NOMO-1 treated with DMSO at 0.1 percent for 48 hours (cell line): Measurements from ENCODE around the gene AKAP11.

ENCODE experiments used
- DNase-seq: peaks from one replicate; lab custom pipeline; 2025; ENCODE audit not compliant: unreplicated experiment; lab: John Stamatoyannopoulos, UW

AKAP11 gene

DNA sequence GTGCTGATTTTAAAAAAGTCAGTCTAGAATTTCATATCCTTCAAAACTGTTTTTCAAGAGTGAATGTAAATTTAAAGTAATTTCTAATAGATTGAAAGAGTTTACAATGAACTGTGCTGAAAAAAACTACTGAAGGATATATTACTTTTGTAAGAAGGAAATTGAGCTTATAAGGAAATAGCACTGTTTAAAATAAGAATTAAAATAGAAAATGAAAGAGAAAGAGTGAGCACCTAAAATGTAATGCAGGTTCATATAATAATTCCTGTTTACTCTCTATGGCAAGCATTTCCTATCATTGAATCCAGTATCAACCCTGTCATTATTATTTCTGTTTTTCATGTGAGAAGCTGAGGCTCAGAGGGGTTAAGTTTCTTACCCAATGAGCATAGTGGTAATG, 57.3 kb downstream of the AKAP11 start:
- no peak for DNase-seq

DNA sequence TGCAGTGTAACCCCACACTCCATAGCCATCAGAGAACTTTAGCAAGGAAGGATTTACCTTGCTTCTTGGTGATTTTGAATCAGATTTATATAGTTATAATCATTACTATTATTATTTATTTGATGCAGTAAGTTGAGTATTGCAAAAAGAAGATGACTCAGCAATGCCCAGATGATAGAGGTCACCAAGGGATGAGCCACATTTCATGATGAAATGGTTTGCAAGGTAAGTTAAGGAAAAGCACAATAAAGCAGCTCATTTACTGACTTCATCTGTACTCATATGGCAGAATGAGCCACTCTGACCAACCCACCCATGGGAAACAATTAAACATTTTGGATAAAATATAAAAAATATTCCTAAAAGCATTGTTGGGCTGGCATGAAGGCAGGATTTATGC, 59.1 kb downstream of the AKAP11 start:
- no peak for DNase-seq

DNA sequence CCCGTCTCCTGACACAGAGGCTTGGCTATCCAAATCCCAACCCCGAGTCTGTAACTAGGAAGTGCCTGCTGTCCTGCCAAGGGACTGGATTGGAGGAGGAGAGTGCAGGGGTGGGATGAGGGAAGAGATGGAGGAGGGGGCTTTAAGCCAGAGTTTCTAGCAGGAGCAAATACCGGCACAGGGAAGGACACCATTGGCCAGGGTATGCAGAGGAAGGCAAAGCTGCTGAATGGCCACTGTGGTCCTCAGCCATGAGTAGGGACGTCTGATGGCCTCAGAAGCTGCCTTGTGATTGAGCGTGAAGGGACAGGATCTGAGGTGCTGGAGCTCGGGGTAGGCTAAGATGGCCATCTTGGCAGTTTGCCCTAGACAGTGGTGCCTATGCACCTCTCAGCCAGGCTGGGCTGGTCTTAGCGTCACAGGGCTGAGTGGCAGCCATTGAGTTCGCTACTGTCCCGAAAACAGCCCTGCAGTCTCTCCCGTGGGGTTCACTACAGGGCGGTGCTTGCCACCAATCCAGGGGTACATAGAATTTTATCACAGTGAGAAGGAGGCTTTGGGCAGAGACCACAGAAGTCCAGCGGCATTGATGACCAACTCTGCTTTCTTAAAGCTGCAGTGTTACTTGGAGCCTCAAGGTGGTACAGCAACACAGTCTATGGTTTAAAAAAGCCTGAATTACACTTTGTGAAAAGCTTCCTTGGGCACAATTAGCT, 61.8 kb downstream of the AKAP11 start:
- peak; percentile 45 for DNase-seq

GRCh38 chr13:42334329-42334706, 62.4 kb downstream of the AKAP11 start:
- DNase-seq, result no peak

DNA sequence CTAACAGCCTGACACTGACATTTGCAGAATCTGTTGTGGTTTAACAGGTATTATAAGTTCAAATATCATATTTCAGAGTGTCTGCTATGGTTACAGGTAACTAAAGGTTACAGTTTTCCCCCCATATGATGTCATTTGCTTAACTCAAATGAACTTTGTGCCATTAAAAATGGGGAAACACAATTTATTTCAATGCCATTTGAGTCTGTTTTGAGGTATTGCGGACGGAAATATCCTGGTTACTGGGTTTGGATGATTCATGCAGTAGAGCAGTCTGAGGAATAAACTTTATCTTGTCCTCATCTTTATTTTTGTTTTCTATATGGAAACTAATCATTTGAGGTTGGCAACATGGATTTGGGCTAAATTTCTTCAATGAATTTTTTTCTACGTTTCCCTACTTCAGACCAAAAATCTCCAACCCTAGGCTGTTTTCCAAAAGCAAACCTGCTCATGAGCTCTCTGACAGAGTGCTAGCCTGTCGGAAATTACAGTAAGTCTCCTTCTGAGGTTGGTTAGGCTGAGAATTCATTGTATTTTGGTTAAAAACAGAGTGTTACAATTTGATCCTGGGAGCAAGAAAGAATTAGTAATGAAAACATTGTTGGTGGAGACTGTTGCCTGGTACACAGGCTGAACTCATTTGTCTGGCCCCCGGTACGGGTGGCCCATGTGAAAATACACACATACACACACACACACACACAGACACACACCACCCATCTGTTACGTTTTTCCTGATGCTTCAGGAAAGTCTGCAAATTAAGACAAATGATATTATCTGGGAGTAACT, 66.1 kb downstream of the AKAP11 start:
- DNase-seq, result peak; percentile 23

DNA sequence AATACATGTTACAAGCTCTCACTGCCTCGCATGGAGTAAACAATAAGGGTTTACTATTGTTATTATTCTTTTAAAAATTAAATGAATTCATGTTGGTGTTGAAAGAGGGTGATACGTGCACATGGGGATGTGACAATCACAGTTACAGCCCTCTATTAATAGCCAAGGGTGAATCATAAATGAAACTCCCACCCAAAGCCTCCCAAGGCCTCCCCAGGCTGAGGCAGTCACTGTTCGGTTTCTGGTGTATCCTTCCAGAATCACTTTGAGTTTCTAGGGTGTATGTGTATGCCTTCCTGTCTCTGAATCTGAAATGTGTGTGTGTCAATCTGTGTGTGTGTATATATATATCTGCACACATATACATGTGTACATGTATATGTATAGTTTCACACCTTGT, 73.4 kb downstream of the AKAP11 start:
- no peak for DNase-seq

DNA sequence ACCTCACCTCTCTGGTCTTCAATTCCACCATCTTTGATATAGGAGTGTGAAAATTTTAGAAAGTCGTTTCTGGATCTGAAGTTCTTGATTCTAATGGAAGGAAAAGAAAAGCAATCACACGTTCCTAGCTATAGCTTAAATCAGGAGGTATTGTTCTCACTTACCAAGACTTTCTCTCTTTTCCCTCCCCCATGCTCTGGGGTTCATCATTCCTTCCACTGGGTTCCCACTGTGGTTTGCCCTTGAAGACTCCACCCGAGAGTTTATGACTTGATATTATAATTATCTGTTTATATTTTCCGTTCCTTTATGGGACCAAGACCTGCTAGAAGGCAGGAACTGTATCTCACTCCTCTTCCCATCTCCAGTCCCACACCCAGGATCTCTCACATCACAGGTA, 76.6 kb downstream of the AKAP11 start:
- DNase-seq, result no peak

DNA sequence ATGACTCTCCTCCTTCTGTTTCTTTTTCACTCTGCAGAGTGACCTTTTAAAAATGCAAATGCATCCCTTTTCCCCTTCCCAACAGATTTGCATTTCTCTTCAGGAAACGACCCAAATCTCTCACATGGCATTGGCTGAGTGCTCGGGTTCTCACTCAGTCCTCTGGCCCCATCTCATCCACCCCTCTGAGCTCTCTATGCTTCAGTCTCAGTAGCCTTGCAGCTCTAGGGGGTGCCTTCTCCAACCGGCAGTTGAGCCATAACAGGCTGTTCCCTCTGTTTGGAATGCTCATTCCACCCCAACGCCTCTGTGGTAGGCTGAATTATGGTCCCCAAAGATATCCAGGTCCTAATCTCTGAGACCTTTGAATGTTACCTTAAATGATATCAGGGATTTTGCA, 78.2 kb downstream of the AKAP11 start:
- no peak for DNase-seq

- DNase-seq, result no peak
Observed at GRCh38 chr13:42354241-42355091, 82.5 kb downstream of the AKAP11 start.

DNA sequence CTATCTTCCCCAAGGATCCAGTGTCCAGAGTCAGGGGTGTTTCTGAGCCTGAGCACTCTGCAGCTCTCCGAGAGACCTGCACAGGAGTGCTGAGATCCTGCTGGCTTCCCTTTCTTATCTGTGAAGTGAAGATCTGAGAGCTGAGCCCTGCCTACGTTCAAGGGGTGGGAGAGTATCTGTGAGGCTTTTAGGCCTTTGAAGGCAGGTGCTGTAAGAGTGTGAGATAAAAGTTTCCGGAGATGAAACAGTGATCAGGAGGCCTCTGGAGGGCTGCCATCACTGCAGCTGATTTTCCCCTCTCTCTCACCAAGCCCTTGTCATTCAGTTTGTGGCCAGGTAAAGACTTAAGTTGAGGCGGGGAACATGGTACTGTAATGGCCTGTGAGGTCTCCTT, 83.1 kb downstream of the AKAP11 start:
- DNase-seq, result no peak

DNA sequence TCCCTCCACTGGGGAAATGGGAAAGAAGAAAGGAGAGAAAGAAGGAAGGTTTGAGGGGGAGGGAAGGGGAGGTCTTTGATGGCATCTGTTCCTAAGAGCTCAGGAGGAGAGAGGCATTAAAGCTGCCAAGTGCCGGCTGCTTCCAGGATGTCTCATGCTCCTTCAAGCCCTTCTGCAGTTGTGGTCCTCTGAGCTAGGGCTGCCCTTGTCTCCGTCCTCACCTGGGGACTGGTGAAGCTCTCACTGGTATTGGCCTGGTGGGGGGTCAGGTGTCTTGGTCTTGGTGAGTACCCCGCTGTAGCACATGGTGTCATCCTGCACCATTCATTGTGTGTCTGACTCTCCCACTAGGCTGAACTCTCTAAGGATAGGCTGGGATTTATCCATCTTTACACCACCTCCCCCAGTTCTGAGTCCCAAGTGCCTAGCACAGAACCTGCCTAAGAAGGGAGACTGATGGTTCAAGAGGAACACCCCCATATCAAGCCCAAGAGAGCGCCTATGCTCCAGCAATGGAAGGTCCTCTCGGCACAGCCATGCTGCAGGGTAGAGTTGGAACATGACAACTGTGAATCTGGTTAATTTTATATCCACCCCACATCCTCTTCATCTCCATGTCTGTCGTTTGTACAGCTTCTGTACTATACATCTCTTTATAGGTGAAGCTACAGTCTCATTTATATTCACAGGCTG, 83.7 kb downstream of the AKAP11 start:
- DNase-seq, result no peak

DNA sequence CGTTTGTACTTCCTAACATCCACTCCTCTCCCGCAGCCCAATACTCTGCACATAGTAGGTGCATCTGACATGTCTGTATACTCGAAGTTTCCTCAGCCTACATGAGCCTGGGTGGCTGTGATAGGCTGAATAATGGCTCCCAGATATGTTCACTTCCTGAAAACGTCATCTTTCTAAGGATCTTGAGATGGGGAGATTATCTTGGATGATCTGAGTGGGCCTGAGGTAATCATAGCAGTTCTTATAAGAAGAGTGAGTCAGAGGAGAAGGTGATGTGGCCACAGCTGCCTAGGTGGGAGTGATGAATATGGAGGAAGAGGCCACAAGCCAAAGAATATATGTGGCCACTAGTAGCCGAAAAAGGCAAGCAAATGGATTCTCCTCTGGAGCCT, 84.2 kb downstream of the AKAP11 start:
- no peak for DNase-seq

GRCh38 chr13:42360046-42360574, 88.2 kb downstream of the AKAP11 start:
- no peak for DNase-seq

DNA sequence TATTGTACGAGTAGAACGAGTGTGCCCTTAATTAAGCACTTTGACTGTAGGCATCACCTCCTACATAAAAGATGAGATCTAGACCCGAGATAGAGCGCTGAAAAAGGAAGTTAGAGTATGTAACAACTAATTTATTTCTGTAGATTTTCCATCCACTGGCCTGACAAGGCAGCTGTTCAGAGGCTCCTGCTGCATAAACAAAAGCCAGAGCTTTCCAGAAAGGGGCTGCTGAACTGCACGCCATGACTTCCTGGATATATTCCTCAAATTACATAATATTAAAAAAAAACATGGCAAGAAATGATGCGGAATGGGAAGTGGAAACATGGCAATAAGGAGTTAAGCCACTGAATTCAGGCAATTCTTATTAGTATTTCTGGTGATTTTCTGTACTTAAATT, 89.7 kb downstream of the AKAP11 start:
- no peak for DNase-seq

- DNase-seq, result no peak
Observed at GRCh38 chr13:42363941-42364612, 92.1 kb downstream of the AKAP11 start.

GRCh38 chr13:42364613-42365000, 92.7 kb downstream of the AKAP11 start:
- no peak for DNase-seq

DNA sequence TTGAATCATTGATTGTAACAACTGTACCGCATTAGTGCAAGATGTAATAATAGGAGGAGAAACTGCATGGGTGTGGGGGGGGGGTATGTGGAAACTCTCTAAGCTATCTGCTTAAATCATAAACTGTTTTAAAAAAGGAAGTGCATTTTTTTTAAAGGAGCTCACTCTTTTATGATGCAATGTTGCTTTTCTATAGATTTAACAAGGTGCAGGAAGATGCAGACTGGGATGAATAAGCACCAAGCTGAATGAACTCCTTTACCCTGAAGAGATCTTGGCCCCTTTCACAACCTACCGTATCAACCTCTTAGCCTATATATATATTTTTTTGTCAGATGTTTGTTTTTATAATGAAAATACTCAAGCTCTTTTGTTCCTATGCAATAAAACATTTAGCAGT, 95.9 kb downstream of the AKAP11 start:
- peak; percentile 90 for DNase-seq

DNA sequence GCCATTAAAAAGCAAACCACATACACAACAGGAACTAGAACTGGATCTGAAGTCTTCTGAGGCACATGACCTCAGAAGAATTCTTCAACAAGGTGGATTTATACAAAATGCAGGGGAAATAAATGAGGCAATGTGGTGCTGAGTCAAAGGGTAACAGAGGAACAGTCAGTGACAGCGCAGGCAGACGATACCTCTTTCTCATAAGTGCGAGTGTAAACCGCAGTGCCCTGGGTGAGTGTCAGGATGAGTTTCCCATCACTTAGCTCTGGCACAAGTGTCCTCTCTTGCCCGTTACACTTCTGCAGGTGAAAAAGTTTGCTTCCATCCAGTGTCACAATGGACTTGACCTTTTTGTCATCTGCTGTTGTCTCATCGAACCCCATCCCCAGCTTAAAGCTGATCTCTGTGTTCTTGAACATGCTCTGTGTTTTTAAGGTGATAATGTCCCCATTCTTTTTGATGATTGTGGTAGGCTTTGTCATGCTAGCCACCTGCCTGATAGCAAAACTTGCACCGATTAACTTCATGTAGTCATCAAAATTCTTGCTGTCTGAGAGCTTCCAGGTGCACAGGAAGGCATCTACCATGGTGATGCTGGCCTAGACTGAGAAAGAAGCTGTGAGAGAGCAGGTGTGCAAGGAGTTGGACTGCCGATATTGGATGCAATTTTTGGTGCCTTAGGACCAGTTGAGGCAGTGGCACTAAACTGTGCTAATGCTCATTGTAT, 97.3 kb downstream of the AKAP11 start:
- DNase-seq, result no peak

DNA sequence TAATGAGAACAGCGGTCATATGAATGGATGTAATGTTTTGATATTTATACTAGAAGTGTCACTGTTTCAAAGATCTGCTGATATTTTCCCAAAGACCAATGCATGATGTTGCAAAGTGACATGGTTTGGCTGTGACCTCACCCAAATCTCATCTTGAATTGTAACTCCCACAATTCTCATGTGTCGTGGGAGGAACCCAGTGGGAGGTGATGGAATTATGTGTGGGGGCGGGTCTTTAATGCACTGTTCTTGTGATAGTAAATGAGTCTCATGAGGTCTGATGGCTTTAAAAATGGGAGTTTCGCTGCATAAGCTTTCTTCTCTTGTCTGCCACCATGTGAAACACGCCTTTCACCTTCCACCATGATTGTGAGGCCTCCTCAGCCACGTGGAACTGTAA, 98.3 kb downstream of the AKAP11 start:
- no peak for DNase-seq
